NK-92 (cell line): ENCODE data around the gene NOS1AP.

Experiments used
- DNase-seq: peaks from one replicate; lab custom pipeline; 2025; ENCODE audit not compliant: unreplicated experiment; lab: John Stamatoyannopoulos, UW

The NOS1AP gene

DNA sequence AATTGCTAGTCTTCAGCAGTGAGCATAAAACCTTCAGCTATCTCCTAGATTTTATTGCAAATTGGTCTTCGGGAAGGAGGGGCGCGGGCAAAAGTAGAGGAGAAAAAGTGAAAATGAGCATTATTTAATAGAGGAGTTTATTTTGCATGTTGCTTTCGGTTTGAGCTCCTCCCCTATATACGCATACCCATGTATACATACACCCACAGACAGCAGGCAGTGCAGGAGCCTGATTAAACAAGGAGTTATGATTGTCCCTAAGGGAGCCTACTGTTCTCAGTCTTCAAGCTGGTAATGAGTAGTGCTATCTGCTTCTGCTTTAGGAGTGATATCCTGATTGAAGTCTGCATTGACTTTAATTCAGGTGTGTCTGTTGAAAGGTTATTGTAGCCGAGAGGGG lies 173.3 kb downstream of the NOS1AP start:
- DNase-seq = no peak

DNA sequence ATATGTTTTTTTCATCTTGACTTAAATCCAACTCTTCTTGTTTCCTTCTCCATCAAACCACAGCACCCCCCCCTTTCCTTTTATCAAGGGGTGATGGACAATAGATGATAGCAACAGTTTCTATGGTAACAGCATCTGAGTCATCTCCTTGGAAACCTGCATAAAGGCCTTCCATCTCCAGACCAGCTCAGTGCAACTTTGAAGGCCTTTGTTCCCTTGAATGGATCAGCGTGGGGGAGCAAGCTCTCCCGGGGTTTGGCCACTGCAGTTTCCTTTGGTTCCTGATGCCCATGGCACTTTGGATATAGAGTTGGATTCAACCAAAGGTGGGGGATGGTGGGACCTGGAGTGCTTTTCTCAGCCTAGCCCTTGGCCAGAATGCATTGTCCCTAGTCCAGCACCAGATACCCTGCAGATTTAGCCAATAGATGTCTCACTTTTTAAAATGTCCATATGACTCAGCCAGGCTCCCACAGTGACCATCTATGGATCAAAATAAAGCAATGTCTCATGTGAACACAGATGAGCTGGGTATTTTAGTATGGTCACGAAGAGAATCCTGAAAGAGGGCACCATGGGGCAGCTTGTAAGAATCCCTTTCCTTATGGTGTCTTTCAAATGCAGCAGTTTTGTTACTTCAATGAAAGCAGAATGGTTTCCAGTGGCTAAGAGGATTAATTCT lies 179.5 kb downstream of the NOS1AP start:
- no peak for DNase-seq

- no peak for DNase-seq
Measured at GRCh38 chr1:162250004-162250730, 180.7 kb downstream of the NOS1AP start.

- DNase-seq = no peak
Measured at GRCh38 chr1:162251102-162251501, 181.6 kb downstream of the NOS1AP start.

DNA sequence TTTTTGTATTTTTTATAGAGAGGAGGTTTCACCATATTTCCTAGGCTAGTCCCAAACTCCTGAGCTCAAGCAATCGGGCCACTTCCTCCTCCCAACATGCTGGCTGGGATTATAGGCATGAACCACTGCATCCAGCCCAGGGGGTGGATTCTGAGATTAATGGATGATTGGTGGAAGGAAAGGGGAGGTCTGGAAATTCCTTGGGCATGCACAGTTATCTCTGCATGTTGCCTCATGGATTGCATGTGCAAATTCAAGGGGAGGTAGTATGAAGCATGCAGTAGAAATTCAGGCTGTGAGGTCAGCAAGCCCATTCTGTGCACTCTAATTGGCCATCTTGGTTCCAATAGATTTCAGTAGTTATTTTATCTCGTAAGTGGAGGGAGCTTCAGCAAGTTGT lies 182.7 kb downstream of the NOS1AP start:
- DNase-seq = no peak

GRCh38 chr1:162253790-162254189 lies 184.3 kb downstream of the NOS1AP start:
- DNase-seq = no peak

- no peak for DNase-seq
Measured at GRCh38 chr1:162256287-162256686, 186.8 kb downstream of the NOS1AP start.

DNA sequence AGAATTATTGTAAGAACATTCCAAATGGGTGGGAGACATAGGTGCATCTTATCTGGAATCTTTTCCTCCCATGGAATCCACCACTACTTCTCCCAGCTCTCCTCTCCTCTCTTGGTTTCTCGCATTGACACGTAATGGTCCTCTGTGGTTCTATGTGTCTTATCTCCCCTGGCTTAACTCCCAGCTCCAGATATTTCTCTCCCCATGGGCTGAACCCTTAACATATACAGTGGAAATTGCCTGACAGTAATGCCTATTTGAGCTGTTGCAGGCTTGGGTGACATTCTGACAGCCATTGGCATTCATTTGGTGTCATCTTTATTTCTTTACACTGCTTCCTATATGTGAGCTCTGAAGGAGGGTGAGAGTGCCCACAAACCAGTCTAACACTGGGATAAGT lies 188.9 kb downstream of the NOS1AP start:
- no peak for DNase-seq

- DNase-seq = no peak
Measured at GRCh38 chr1:162259894-162260455, 190.5 kb downstream of the NOS1AP start.

DNA sequence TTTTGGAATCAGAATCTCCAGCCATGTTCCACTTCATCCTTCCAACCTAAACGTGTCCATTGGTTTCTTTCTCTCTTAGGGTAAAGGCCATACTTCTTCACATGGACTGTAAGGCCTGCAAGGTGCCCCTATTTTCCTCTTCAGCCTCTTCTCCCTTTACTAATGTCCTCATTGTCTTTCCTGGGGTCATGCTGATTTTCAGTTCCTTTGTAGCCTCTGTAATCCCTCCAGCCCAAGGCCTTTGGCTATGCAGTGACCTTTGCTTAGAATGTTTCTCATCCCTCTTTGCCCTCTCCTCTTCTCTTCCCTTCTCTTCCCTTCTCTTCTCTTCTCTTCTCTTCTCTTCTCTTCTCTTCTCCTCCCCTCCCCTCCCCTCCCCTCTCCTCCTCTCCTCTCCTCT lies 194.6 kb downstream of the NOS1AP start:
- DNase-seq = no peak

DNA sequence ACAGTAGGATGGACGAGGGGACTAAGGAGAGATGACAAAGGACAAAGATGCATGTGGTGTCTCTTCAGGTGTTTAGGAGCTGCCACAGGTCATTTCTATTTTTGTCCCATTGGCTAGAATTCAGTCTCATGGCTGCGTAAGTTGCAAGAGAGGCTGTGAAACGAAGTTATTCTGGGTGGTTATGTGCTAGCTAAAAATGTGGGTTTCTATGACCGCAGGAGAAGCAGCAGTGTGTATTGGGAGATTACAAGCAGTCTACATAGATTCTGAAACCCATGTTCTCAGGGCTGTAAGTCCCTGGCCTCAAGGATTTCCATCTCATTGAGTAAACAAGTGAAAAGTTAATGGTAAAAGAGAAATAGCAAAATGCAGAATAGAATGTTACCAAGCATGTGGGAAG lies 196.5 kb downstream of the NOS1AP start:
- no peak for DNase-seq

GRCh38 chr1:162270016-162270770 lies 200.7 kb downstream of the NOS1AP start:
- DNase-seq = no peak

DNA sequence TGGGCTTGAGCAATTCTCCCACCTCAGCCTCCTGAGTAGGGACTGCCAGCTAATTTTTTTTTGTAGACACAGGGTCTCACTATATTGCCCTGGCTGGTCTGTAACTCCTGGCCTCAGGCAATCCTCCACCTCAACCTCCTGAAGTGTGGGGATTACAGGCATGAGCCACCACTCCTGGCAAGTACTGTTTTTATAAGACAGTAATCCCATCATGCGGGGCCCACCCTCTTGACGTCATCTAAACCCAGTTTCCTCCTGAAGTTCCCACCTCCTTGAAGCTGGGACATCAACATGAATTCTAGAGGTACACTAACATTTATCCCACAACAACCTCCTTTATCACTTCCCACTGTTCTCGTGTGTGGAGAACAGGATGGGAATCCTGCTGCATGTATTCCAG lies 202.5 kb downstream of the NOS1AP start:
- DNase-seq = no peak

- no peak for DNase-seq
Measured at GRCh38 chr1:162272419-162272818, 202.9 kb downstream of the NOS1AP start.

DNA sequence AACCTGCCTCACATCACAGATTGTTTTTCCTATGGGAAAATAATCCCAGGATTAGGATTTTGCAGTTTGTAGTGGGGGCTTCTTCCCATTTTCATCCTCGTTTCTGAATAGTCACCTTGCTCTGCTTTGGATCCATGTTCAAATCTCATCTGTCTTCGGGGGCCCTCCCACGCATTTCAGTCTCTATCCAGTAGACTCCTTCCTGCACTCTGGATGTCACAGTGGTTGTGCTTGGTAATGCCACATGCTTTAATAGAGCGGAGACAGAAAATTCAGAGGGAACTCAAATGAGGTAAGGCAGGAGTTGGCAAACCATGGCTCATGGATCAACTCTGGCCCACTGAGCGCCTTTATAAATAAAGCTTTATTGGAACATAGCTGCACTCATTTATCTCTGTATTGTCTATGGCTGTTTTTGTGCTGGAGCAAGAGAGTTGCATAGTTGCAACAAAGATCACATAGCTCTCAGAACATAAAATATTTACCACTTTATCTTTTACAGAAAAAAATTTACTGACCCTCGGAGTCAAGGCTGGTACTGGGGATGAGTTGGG lies 206.2 kb downstream of the NOS1AP start:
- no peak for DNase-seq

GRCh38 chr1:162276493-162276892 lies 207.0 kb downstream of the NOS1AP start:
- no peak for DNase-seq

GRCh38 chr1:162279136-162279498 lies 209.6 kb downstream of the NOS1AP start:
- no peak for DNase-seq

GRCh38 chr1:162281426-162281825 lies 211.9 kb downstream of the NOS1AP start:
- DNase-seq = no peak

- no peak for DNase-seq
Measured at GRCh38 chr1:162283657-162284056, 214.2 kb downstream of the NOS1AP start.

- no peak for DNase-seq
Measured at GRCh38 chr1:162284206-162284955, 214.9 kb downstream of the NOS1AP start.

DNA sequence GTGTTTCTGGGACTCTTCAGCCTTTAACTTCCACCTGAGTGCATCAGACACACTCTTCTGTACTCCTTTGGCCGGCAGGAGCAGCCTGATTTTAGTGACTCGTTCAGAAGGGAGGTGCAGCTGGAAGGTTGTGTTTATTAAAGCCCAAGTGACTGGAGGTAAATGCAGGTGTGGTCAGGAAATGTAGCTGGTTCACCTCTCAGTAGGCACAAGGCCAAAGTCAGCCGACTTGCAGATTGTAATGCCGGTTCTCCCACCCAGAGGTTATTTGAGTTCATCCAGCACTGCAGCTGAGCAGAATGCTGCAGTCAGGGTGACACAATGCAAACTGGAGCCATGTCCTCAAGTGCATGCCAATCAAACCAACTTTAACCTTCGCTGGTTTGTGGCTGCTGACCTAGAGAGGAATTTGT lies 215.7 kb downstream of the NOS1AP start:
- no peak for DNase-seq
